ENCODE results near the gene TAPBP.

TAPBP gene

DNA sequence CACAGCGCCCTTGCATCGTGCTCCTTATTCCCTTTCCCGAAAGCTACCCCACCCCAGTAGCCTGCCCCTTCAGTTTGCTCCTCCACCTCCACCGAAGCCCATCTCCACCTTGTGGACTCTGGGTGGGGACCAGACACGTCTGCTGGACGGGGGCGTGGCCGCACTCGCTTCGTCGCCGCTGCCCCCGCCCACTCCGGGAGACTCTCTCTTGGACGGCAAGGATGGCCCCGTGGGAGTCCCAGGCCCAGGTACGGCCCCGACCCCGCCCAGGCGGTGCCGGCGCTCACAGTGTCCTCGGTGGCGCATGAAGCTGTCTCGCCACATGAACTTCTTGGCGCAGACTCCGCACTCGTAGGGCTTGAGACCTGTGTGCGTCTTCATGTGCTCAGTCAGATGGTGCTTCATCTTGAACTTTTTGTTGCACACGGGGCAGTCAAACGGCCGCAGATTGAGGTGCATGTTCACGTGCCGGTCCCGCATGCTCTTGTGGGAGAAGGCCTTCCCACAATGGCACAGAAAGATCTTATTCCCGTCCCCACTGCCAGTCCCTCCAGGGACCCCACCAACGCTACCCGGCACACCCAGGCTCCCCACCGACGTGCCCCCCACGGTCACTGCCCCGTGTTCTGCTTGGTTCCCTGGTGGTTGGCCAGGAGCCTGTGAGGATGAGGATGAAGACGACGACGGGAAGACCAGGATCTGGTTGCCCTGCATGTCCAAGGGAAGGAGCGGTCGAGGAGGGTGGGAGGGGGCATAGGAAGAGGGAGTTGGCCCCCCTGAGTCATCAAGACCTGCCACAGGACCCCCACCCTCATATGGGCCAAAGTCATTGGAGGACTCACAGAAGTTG, 1.3 kb upstream of the TAPBP start:
- TF ChIP-seq, protein P1, sequence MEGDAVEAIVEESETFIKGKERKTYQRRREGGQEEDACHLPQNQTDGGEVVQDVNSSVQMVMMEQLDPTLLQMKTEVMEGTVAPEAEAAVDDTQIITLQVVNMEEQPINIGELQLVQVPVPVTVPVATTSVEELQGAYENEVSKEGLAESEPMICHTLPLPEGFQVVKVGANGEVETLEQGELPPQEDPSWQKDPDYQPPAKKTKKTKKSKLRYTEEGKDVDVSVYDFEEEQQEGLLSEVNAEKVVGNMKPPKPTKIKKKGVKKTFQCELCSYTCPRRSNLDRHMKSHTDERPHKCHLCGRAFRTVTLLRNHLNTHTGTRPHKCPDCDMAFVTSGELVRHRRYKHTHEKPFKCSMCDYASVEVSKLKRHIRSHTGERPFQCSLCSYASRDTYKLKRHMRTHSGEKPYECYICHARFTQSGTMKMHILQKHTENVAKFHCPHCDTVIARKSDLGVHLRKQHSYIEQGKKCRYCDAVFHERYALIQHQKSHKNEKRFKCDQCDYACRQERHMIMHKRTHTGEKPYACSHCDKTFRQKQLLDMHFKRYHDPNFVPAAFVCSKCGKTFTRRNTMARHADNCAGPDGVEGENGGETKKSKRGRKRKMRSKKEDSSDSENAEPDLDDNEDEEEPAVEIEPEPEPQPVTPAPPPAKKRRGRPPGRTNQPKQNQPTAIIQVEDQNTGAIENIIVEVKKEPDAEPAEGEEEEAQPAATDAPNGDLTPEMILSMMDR (IDR thresholded peaks at IDR 0.05; ENCODE audit: low read depth, low read length, missing control alignments): no peak
- in situ Hi-C loops (cut with HindIII; ENCODE audit: low sequenced_read_pairs): no loop called here
- no peak for DNase-seq (ENCODE audit: low read depth)
- H3K4me3 ChIP-seq (ENCODE audit: low read depth, low read length): peak overlapping the region; percentile 84

DNA sequence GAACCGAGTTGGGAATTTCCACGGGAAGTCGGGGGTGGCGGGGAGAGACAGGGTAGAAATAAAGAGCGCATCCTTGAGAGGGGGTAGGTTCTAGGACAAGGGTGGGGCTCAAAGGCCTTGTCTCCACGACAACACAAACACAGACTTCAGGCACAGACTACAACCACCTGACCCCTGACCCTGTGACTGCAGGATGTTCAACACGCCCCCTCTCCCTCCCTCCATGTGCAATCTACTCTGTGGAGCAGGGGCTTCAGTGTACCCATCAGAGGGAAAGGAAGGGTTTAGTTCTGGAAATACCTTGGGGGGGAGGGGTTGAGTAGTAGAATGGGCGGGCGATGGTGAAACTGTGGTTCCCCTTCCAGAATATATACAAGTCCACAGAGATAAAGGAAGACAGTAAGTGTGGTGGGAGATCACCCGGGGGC, 651 bp upstream of the TAPBP start:
- H3K4me3 ChIP-seq (ENCODE audit: low read depth, low read length): peak overlapping the region; percentile 84
- TF ChIP-seq, protein P1 (IDR thresholded peaks at IDR 0.05; ENCODE audit: low read depth, low read length, missing control alignments): no peak
- DNase-seq (ENCODE audit: low read depth): no peak
- in situ Hi-C loops (cut with HindIII; ENCODE audit: low sequenced_read_pairs): no loop called here

DNA sequence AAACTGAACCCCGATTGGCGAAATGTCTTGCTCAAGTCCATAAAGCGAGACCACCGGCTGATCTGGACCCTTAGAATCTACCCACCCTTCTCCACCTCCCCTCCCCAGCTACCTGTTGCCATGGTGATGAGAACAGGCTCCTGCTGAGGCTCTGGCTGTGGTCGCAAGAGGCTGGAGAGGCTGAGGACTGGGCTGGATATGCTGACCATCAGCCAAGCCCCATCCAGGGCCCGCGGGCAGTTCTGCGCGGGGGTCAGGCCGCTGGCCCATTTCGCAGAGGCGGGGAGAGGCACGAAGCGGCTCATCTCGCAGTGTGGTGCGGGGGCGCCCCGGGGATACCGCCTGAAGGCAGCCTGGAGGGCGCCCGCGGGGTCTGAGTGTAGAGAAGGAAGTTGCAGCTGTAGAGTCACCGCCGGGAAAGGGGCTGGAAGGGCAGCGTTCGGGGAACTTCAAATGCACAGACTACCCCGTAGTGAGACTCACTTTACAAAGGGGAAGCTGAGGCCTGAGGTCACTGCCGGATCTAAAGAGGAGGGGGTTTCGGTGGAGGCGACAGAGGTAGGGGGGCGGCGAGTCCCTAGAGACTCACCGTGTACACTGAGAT, 671 bp downstream of the TAPBP start:
- in situ Hi-C loops (cut with HindIII; ENCODE audit: low sequenced_read_pairs): no loop called here
- TF ChIP-seq, protein P1 (IDR thresholded peaks at IDR 0.05; ENCODE audit: low read depth, low read length, missing control alignments): no peak
- H3K4me3 ChIP-seq (ENCODE audit: low read depth, low read length): peak overlapping the region; percentile 84
- DNase-seq (ENCODE audit: low read depth): no peak

DNA sequence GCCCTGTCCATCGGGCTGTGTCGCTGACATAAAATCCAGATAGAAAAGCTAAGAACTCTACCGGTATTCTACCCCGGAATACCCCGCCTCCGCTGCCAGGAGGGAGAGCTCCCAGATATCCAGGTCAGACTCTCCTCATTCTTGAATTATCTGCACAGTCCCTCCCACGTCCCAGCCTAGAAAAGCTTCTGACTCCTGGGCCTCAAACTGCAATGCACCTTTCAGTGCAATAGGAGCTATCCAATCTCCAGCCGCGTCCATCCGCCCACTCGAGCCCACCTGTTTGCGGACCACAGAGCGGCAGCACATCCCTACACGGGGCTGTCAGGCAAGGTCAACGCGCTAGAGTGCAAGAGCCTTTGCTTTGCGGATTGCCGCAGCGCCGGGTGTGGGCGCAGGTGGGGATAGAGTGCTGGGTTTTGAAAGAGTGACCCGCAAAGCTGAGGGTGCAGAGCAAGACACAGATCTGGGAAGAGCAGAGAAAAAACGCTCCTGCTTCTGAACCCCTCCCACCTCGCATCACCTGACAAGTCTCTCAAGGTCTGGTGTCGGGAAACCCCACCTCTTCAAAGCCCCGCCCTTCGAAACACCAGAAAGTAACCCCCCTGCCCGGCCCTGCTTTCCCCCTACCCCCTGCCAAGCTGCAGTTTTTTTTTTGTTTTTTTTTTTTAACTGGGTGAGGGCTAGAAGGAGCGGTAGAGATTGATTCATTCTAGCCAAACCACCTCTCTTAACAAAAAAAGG, 1.3 kb downstream of the TAPBP start:
- DNase-seq (ENCODE audit: low read depth): peak; percentile 39
- in situ Hi-C loops (cut with HindIII; ENCODE audit: low sequenced_read_pairs): no loop called here
- peak overlapping the region; percentile 84 for H3K4me3 ChIP-seq (ENCODE audit: low read depth, low read length)
- TF ChIP-seq, protein P1 (IDR thresholded peaks at IDR 0.05; ENCODE audit: low read depth, low read length, missing control alignments): no peak

DNA sequence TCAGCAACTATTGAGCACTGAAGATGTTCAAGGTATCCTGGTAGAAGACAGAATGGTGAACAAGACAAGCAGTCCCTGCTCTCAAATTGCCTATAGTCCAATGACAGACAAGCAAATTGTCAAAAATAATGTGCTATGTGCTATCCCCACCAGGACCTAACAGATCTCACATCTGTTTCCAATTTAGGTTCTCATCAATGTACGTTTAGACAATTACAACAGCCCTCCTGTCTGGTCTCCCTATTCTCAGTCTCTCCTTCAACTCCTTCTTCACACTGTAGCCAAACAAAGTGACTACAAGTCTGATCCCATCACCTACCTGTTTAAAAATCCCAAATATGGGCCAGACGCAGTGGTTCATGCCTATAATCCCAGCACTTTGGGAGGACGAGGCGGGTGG, 7.5 kb downstream of the TAPBP start:
- no peak overlapping the region for H3K4me3 ChIP-seq (ENCODE audit: low read depth, low read length)
- DNase-seq (ENCODE audit: low read depth): no peak
- in situ Hi-C loops (cut with HindIII; ENCODE audit: low sequenced_read_pairs): no loop called here
- TF ChIP-seq, protein P1 (IDR thresholded peaks at IDR 0.05; ENCODE audit: low read depth, low read length, missing control alignments): no peak

DNA sequence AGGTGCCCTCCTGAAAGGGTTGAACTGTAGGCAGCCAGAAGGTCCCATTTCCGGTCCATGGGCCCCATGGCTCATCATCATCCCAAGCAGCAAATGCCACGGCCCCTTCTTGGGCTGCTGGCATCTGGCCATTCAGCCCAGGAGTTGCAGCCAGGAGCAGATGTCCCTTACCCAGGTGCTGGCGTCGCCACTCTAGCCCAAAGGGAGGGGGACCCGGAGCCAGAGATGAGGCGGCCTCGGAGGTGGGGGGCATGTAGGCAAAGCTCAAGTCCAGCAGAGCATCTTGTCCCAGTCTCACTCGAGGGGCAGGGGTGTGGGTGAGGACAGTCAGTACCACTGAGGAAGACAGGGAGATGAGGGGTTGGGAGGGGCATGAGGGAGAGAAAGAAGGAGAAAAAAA, 8.8 kb downstream of the TAPBP start:
- in situ Hi-C loops (cut with HindIII; ENCODE audit: low sequenced_read_pairs): no loop called here
- TF ChIP-seq, protein P1 (IDR thresholded peaks at IDR 0.05; ENCODE audit: low read depth, low read length, missing control alignments): no peak
- no peak for DNase-seq (ENCODE audit: low read depth)
- H3K4me3 ChIP-seq (ENCODE audit: low read depth, low read length): no peak overlapping the region
